ENCODE data around the gene RSAD1. TPM values are rescaled to one million over a fixed set of nuclear protein-coding genes. Genes with fewer than 3 reads are reported as not detected.

Gene RSAD1
- total RNA-seq, 1 donor from 2014 or later = 37.3 TPM

DNA sequence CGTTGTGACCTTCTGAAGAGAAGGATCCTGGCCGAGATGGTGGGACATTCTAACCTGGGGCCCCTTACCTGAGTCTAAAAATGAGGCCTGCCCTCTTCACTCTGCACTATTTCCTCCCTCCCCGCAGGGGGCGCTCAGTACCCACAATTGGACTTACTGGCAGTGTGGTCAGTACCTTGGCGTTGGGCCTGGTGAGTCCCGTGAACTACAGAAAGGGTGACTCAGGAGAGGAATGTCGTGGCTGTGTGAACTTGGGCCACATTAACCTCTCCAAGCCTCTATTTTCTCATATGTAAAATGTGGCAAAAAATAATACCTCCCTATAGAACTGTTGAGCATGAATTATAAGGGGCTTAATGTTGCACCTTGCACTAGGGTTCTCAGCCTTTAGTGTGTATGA is 3.9 kb downstream of the RSAD1 start:
- no peak overlapping the region for H3K4me3 ChIP-seq
- peak in 1 of 2 donors; percentile 97 for DNase-seq (ENCODE audit: extremely low spot score in 2 of 2)
- peaks cover 0 to 19% of the 10 kb centered on the region in 2 donors for H3K36me3 ChIP-seq
- H3K27ac ChIP-seq = peak overlapping the region; percentile 89
- H3K9me3 ChIP-seq = no peaks in the 10 kb centered on the region
- H3K4me1 ChIP-seq = peaks cover 29% of the 10 kb centered on the region
- intact Hi-C loops (cut with DNase I) = loop anchor here (5.0 to 10.0 kb wide), 2 partner anchors 60 to 362 kb away; no protein-coding TSS in a partner anchor
- TF ChIP-seq POLR2A (IDR thresholded peaks at IDR 0.05) (no peak), POLR2AphosphoS5 (IDR thresholded peaks at IDR 0.05; ENCODE audit: insufficient read depth in 1 of 2, low read depth in 1 of 2) (peak; percentile 56 to 96)
- TF ChIP-seq, protein P1, sequence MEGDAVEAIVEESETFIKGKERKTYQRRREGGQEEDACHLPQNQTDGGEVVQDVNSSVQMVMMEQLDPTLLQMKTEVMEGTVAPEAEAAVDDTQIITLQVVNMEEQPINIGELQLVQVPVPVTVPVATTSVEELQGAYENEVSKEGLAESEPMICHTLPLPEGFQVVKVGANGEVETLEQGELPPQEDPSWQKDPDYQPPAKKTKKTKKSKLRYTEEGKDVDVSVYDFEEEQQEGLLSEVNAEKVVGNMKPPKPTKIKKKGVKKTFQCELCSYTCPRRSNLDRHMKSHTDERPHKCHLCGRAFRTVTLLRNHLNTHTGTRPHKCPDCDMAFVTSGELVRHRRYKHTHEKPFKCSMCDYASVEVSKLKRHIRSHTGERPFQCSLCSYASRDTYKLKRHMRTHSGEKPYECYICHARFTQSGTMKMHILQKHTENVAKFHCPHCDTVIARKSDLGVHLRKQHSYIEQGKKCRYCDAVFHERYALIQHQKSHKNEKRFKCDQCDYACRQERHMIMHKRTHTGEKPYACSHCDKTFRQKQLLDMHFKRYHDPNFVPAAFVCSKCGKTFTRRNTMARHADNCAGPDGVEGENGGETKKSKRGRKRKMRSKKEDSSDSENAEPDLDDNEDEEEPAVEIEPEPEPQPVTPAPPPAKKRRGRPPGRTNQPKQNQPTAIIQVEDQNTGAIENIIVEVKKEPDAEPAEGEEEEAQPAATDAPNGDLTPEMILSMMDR (IDR thresholded peaks at IDR 0.05) = peak; percentile 83 to 92 (median 89)
- H3K27me3 ChIP-seq = no peaks in the 10 kb centered on the region

DNA sequence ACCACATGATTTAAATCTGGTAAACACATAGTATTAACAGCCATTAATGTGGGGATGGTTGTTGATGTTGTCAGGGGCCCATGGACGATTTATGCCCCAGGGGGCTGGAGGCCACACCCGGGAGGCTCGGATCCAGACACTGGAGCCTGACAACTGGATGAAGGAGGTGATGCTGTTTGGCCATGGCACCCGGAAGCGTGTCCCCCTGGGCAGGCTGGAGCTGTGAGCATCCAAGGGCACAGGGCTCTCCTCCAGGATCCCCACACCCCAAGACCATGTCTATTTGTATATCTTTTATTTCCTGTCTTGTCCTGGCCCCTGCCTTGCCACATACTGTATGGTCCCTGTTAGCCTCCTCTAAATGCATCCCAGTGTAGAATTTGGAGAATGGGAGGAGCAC is 4.6 kb downstream of the RSAD1 start:
- no peak overlapping the region for H3K4me3 ChIP-seq
- intact Hi-C loops (cut with DNase I) = loop anchor here (5.0 to 10.0 kb wide), 2 partner anchors 59 to 362 kb away; no protein-coding TSS in a partner anchor
- peaks cover 23% of the 10 kb centered on the region for H3K4me1 ChIP-seq
- no peaks in the 10 kb centered on the region for H3K27me3 ChIP-seq
- peaks cover 0 to 19% of the 10 kb centered on the region in 2 donors for H3K36me3 ChIP-seq
- peak overlapping the region; percentile 89 for H3K27ac ChIP-seq
- DNase-seq (ENCODE audit: extremely low spot score in 2 of 2) = no peak
- TF ChIP-seq, protein P1 (IDR thresholded peaks at IDR 0.05) = no peak
- no peak for TF ChIP-seq POLR2AphosphoS5 (IDR thresholded peaks at IDR 0.05; ENCODE audit: insufficient read depth in 1 of 2, low read depth in 1 of 2)
- no peak for TF ChIP-seq POLR2A (IDR thresholded peaks at IDR 0.05)
- H3K9me3 ChIP-seq = no peaks in the 10 kb centered on the region

DNA sequence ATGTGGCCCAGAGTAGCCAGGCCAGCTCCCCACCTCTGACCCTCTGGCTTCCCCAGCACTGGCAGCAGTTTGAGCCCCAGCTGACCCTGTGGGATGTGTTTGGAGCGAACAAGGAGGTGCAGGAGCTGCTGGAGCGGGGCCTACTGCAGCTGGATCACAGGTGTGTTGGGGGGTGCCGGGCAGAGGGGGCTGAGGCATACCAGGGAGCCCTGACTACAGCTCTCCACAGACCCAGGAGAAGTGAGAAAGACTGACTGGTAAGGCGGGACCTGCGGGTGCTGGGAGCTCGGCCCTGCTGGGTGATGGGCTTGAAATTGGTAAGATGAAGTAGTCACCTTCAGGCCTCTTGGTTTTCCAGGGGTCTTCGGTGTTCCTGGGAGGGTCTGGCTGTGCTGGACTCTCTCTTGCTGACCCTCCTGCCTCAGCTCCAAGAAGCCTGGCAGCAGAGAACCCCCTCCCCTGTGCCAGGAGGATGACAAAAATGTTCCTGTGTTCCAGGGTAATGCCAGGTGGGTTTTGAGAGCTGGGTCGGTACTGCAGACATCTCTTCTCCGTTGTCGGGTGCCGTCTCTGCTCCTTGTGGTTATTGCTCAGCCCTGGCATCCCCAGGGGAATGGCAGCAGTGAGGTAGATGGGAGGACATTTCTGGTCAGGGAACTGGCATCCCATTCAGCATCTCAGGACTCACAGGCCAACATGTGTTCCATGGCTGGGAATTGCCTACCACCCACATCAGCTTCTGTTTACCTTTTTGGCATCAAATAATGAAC is 5.9 kb downstream of the RSAD1 start:
- intact Hi-C loops (cut with DNase I) = loop anchor here (5.0 to 10.0 kb wide), 2 partner anchors 58 to 360 kb away; no protein-coding TSS in a partner anchor
- peaks cover 0 to 19% of the 10 kb centered on the region in 2 donors for H3K36me3 ChIP-seq
- DNase-seq (ENCODE audit: extremely low spot score in 2 of 2) = no peak
- peaks cover 18% of the 10 kb centered on the region for H3K4me1 ChIP-seq
- no peaks in the 10 kb centered on the region for H3K27me3 ChIP-seq
- no peaks in the 10 kb centered on the region for H3K9me3 ChIP-seq
- H3K4me3 ChIP-seq = no peak overlapping the region
- H3K27ac ChIP-seq = peak overlapping the region; percentile 89
- TF ChIP-seq POLR2AphosphoS5 (IDR thresholded peaks at IDR 0.05; ENCODE audit: insufficient read depth in 1 of 2, low read depth in 1 of 2) (no peak), POLR2A (IDR thresholded peaks at IDR 0.05) (no peak)
- TF ChIP-seq, protein P1 (IDR thresholded peaks at IDR 0.05) = no peak

DNA sequence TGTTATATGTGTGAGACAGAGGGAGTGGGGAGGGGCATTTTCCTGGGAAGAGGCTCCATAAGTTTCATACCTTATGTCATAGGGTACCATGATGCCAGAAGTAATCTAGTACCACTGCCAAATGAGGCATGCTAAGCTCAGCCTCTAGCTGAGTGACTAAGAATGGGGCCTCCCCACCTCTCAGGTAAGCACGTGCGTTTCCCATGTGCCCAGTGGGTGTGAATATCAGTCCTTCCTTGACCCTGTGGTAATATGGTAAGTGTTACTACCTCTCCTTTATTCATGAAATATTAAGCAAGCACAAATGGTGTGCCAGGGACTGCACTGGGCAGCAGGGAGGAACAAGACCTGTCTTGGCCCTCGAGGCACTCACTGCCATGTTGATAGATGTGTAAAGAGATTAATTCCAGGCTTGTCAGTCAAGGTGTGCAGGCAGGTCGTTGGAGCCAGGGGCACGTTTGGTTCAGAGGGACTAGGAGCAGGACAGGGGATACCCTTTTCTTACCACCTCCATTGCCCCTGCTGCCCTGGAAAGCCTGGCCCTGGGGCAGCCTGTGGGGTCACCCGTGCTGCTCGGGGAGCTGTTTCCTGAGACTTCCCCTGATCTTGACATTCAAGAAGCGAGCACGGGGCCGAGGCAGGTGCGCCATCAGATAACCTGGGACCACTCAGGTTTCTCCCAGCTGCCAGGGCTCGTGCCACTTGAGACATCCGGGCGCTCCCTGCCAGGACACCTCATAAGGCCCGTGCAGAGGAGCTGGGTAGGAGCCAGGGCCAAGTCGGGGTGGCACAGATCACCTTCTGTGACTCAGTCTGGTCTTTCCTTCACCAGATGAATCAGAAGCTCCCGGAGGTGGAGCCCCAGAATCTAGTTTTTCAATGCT is 8.8 kb downstream of the RSAD1 start:
- Histone ChIP-seq H3K9me3 (no peaks in the 10 kb centered on the region), H3K4me1 (no peaks in the 10 kb centered on the region), H3K4me3 (no peak overlapping the region), H3K27me3 (no peaks in the 10 kb centered on the region), H3K27ac (no peak overlapping the region), H3K36me3 (peaks cover 0 to 19% of the 10 kb centered on the region in 2 donors)
- no peak for DNase-seq (ENCODE audit: extremely low spot score in 2 of 2)
- intact Hi-C loops (cut with DNase I) = loop anchor here (10.0 kb wide), 1 partner anchor 357 kb away; no protein-coding TSS in a partner anchor
- TF ChIP-seq POLR2A (IDR thresholded peaks at IDR 0.05) (no peak), POLR2AphosphoS5 (IDR thresholded peaks at IDR 0.05; ENCODE audit: insufficient read depth in 1 of 2, low read depth in 1 of 2) (peak; percentile 30 to 35)
- TF ChIP-seq, protein P1 (IDR thresholded peaks at IDR 0.05) = no peak

Data from vagina (tissue), 2 donors.